Fibroblast of skin of left quadriceps (primary cell): Measurements from ENCODE around the gene SCARB1.

Experiments used
- DNase-seq, 2 experiments: peaks; one replicate each; pipeline ENCODE4 v3.0.0-alpha.2; 2013; ENCODE audit warnings: low read depth in 2 of 2

The SCARB1 gene

GRCh38 chr12:124821252-124822200, 42.1 kb downstream of the SCARB1 start:
- no peak for DNase-seq

- no peak for DNase-seq
These were observed 43.5 kb downstream of the SCARB1 start for GRCh38 chr12:124820199-124820598.

DNA sequence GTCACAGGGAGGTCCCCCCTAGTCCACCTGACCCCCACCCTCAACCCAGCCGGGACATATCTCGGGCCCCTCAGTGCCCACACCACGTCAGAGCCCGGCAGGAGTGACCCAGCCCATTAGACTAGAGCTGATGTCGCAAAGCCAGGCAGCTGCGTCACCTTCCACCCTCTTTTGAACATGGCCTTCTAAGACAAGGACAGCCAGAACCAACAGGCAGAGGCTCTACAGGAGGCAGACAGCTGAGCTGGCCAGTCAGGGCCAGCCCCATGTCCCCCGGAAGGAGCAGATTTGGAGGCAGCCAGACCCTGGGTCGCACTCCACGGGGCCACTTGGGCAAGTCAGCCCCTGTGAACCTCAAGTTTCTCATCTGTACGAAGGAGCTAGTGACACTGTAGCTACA, 44.1 kb downstream of the SCARB1 start:
- no peak for DNase-seq

DNA sequence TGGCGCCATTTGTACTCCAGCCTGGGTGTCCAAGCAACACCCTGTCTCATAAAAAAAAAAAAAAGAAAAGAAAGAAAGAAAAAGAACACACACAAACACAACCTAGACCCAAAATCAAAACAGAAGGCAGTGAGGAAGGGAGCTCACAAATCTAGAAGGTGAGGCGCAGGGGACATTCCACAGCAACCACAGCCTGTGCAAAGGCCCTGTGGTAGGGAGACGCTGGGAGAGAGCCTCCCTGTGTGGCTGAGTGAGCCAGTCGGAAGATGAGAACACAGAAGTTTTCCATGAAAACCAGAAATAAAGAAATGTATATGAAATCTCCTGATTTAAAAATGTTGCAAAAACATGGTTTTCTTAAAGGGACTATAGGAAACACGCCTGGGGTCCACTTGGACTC, 44.6 kb downstream of the SCARB1 start:
- DNase-seq: no peak

- DNase-seq: no peak
These were observed 46.3 kb downstream of the SCARB1 start for GRCh38 chr12:124817076-124818000.

GRCh38 chr12:124816295-124816854, 47.3 kb downstream of the SCARB1 start:
- no peak for DNase-seq

GRCh38 chr12:124814741-124815613, 48.7 kb downstream of the SCARB1 start:
- DNase-seq: no peak

GRCh38 chr12:124813782-124814181, 49.9 kb downstream of the SCARB1 start:
- no peak for DNase-seq

DNA sequence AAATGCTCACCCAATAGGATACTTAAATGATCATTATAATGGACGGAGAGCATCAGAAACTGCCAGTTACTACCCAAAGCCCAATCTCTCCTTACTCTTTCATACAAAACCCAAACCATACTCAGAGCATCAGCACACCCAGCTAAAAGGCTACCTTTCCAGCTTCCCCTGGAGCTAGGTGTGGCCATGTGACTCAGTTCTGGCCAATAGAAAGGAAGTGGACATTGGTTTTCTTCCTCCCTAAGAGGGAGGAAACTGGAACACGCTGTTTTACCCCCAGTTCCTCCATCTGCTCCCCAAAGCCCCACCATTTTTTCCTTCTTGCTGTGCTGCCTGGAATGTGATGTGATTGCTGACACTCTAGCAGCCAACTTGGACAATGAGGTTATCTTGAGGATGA, 50.7 kb downstream of the SCARB1 start:
- no peak for DNase-seq

DNA sequence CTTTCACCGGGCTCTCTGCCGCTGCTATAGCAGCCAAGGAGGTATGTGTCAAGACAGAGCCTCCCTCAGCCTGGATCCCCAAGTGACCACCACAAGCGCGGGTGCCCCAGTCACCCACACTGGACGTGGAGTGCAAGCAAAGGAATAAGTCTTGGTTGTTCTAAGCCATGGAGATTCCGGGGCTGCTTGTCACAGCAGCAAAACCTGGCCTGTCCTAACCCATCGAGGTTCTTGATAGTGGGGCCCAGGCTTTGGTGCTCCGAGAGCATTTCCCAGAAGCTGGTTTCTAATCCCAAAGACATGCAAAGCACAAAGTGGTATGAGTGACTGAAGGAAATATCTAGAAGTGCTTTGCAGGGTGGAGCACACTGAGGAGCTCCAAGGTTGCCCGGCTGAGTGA, 51.3 kb downstream of the SCARB1 start:
- DNase-seq: no peak

DNA sequence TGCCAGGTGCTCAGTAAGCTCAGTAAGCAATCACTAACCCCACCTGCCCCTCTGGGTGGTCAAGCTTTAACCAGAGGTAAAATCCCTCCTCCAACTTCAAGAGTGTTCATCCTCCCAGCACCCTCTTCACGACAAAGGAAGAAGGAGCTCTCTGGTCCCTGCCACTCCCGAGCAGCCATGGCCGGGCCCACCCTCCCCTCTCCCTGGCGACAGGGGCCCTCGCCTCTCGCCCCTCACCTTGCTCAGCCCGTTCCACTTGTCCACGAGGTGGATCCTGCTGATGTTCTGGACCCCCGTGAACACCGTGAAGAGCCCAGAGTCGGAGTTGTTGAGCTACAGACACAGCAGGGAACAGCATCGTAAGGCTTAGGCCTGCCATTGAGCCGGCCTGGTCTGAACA, 52.0 kb downstream of the SCARB1 start:
- DNase-seq: no peak

DNA sequence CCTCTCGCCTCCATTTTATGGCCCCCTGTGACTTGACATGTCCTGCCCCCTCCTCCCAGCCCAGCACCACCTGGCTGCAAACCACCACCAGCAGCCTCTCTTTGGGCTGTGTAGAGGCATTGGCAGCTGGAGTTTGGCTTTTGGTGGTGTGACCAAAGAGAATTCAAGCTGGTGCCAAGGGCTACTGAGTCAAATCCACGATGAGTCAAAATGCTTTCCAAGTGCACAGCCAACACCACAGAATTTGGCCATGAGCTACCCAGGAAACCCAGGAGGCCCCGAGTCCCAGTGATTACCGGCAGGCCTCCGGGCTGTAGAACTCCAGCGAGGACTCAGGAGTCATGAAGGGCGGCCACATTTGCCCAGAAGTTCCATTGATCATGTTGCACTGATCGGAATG, 53.8 kb downstream of the SCARB1 start:
- no peak for DNase-seq

DNA sequence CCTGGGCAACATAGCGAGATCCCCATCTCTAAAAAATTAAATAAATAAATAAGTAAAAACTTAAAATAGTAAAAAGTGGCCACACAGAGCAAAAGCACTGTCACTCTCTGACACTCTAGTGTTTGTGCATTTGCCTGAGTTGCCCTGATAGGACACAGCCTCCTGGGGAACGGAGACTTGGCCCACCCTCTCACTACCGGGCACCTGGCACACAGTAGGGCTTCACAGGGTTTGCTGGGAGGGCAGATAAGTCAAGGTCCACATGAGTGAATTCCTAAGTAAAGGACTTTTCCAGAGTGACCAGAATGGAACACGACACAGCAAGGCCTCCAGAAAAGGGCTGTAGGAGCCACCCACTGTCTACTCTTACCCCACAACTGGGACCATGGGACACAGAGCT, 54.3 kb downstream of the SCARB1 start:
- no peak for DNase-seq

- no peak for DNase-seq
These were observed 55.4 kb downstream of the SCARB1 start for GRCh38 chr12:124808272-124808671.

- DNase-seq: no peak
These were observed 57.6 kb downstream of the SCARB1 start for GRCh38 chr12:124805876-124806668.

- DNase-seq: no peak
These were observed 58.6 kb downstream of the SCARB1 start for GRCh38 chr12:124805050-124805449.

GRCh38 chr12:124804011-124804621, 59.5 kb downstream of the SCARB1 start:
- no peak for DNase-seq

DNA sequence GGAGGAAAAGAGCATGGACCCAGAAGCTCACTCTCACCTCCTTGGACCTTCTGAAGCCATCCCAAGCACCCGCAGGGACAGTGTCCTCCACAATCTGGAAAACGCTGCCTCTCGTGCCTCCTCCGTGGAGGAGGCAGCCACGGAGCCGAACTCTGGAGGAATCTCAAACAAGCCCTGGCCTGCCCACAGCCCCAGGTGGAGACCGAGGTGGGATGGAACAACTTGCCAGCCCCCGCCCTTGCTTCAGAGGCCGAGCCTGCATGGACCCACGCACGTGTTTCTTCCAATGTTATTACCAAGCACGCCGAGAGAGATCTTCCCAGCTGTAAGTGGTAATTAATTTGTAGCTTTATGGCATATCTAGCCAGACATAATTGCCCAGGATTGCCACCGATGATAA, 61.3 kb downstream of the SCARB1 start:
- no peak for DNase-seq

DNA sequence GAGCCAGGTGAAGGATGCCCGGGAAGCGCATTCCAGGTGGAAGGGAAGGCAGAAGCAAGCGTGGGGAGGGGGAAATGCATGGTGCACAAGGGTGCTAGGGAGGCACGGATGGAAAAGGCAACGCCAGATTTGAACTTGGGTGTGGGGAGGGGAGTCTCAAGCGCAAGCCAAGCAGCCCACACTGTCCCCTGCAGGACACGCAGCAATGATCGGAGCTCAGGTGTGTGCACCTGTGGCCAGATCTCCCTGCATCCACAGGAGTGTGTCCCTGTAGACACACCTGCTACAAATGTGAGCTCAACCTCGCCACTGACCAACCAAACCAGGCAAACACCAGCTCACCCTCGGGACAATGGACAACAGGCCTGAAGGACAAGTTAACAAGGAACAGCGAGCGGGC, 63.2 kb downstream of the SCARB1 start:
- no peak for DNase-seq

GRCh38 chr12:124797321-124797720, 66.3 kb downstream of the SCARB1 start:
- DNase-seq: no peak
